Activated T-cell treated with anti-CD3 and anti-CD28 coated beads for 4 hours (primary cell): Measurements from ENCODE around the gene ZCWPW1.
"Not testable (repeated sequence)": the region's sequence is repeated elsewhere in the genome, so short reads cannot be mapped to it uniquely, and the experiment has no call there.

ENCODE experiments used
- DNase-seq: peaks from one replicate; pipeline ENCODE4 v3.0.0-alpha.2; 2020

ZCWPW1 gene

GRCh38 chr7:100455206-100455605 lies 26.7 kb upstream of the ZCWPW1 start:
- DNase-seq = no peak

DNA sequence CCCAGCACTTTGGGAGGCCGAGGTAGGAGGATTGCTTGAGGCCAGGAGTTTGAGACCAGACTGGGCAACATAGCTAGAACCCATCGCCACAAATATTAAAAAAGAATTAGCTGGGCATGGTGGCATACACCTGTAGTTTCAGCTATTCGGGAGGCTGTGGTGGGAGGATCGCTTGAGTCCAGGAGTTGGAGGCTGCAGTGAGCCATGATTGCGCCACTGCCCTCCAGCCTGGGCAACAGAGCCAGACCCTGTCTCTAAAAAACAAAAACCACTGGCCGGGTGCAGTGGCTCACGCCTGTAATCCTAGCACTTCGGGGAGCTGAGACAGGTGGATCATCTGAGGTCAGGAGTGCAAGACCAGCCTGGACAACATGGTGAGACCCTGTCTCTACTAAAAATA lies 25.4 kb upstream of the ZCWPW1 start:
- DNase-seq = not testable (repeated sequence)

GRCh38 chr7:100452513-100452912 lies 24.0 kb upstream of the ZCWPW1 start:
- DNase-seq = no peak

DNA sequence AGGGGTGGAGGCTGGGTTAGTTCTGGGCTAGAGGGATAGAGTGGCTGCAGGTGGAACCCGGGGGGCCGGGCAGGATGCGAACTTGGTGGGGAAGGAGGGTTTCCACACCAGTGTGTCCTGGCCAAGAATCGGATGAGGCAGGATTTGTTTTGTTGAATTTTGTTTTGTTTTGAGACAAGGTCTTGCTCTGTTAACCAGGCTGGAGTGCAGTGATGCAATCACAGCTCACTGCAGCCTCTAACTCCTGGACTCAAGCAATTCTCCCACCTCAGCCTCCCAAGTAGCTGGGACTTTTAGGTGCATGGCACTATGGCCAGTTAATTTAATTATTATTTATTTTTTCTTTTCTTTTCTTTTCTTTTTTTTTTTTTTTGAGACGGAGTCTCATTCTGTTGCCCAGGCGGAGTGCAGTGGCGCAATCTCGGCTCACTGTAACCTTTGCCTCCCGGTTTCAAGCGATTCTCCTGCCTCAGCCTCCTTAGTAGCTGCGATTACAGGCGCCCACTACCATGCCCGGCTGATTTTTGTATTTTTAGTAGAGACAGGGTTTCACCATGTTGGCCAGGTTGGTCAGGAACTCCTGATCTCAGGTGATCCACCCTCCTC lies 20.8 kb upstream of the ZCWPW1 start:
- DNase-seq = no peak

DNA sequence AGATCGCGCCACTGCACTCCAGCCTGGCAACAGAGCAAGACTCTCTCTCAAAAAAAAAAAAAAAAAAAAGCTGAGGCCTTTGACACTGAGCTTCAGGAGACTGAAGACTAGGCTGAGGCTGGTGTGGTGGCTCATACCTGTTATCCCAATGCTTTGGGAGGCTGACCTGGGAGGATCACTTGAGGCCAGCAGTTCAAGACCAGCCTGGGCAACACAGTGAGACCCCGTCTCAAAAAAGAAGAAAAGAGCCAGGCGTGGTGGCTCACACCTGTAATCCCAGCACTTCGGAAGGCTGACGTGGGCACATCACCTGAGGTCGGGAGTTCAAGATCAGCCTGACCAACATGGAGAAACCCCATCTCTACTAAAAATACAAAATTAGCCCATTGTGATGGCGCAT lies 18.9 kb upstream of the ZCWPW1 start:
- not testable (repeated sequence) for DNase-seq

DNA sequence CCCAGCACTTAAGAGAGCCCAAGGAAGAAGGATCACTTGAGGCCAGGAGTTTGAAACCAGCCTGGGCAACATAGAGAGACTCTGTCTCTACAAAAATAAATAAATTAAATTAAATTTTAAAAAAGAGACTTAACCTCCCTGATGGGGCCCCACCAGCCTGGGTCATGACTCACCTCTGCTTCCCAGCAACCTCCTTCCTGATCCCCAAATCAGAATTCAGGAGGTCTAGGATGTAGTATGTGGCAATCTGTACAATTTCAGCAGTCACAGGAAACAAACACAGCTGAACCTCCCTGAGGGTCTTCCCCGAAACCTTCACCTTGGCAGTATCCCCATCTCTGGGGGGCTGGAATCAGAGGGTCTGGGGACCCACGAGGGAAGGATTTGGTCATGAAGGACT lies 17.5 kb upstream of the ZCWPW1 start:
- DNase-seq = no peak

DNA sequence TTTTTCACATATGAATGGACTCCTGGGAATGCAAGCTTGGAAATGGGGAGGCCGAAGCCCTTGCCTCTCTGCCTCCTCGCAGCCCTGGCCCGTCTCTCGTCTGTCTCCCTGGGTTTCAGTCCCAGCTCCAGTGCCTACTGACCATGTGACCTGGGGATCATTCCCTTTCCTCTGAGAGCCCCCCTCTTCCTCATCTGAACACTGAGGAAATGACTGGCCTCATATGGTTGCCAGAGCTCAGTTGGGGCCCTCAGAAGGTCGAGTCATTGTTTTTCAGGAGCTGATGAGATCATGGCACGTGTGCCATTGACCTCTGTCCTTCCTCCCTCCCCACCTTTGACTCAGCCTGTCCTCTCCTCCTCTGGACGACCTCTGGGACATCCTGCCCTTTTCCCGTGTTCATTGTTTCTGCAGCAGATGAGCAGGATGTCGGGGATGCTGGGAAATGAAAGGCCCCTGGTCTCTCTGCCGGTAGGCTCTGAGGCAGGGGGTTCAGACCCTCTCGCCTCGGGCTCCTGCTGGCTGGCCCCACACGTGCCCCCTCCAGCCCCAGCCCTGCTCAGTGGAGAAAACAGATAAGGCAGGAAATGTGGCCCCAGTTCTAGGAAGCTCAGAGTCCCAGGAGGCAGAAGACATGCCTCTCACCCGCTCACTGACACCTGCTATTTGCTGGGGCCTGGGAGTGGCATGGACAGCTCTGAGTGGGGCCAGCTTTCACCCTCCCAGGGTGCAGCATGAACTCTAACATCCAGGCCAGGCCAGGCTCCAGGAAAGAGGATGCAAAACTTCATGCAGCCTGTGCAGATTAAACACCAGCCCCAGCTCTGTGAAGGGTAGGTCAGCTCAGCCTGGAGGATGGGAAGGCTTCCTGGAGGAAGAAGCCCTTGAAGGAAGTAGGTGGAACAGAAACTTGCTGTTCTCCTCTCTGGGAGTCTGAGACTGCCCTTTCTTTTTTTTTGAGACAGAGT lies 16.1 kb upstream of the ZCWPW1 start:
- DNase-seq = no peak

GRCh38 chr7:100443096-100443840 lies 14.8 kb upstream of the ZCWPW1 start:
- no peak for DNase-seq

DNA sequence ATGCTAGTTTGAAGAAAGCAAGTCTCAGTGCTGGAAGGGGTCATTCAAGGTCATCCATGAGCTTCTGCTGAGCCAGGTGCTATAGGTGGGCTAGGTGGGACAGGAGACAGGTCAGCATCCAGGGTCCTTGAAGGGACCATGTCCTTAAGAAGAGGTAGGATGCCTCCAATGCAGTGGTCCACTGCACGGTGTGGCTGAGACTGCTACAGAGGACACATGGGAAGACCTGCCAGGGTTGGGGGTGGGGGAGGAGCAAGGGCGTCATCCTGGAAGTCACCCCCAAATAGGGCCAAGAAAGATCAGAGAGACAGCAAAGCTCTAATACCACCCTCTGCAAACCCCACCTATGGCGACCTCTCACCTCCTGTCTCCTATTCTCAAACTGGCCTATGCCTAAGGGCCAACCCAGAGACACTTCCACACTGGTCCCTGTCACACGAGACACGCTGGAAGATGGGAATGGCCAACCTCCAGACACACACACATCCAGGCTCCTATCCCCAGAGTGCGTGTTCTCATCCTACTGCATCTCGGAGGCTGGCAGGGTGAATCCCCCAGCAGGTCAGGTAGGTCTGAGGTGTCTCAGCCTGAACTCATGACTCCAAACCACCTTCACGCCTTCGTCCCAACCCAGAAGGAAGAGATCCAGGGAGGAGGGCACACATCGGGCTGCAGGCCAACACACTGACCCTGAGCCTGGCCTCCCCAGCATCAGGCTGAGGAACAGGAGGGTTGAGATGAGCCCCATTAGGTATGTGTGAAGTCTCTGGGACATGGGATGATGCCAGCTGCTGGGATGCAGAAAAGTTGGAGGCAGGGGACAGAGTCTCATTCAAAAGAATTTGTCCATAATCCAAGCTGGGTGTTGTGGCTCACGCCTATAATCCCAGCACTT lies 13.4 kb upstream of the ZCWPW1 start:
- no peak for DNase-seq

GRCh38 chr7:100439244-100439643 lies 10.7 kb upstream of the ZCWPW1 start:
- not testable (repeated sequence) for DNase-seq

- DNase-seq = not testable (repeated sequence)
Measured at GRCh38 chr7:100438731-100439130, 10.2 kb upstream of the ZCWPW1 start.

- DNase-seq = no peak
Measured at GRCh38 chr7:100438172-100438571, 9.7 kb upstream of the ZCWPW1 start.

GRCh38 chr7:100437150-100438100 lies 8.9 kb upstream of the ZCWPW1 start:
- no peak for DNase-seq

DNA sequence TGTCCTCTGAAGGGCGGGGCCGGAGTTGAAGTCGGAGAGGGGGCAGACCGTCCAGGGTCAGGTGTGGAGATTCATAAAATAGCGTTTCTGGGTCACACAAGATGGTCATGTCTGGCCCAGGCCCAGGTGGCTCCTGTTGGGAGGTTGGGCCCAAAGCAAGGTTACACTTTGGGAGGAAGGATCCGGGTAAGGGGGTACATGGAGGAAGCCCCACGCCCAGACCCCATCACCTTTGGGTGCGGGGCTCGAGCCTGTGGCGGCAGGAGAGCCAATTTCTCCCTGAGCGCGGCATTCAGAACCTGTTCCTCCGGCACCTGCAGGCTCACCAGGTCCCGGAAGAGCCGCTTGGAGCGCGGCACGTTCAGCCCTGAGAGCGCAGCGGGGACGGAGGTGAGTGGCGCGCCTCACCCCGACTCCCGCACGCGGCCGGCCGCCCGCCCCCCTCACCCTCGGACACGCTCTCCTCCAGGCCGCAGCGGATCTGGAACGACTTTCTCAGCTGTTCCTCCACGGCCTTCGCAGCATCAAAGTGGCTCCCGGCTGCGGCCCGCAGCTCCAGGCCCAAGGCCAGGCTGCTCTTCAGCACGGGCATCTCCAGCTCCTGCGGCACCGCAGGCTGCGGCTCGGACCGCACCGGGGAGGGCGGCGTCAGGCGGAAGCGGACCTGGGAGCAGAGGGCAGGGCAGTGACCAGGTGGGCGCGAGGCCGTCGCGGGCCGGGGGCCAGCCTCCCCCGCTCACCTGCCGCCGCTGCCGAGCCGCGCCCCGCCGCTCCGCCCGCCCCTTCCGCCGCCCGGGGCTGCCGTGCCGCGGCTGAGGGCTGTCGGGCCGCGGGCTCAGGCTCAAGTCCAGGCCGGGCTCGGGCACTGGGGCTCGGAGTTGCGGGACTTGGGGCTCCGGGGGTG lies 7.2 kb upstream of the ZCWPW1 start:
- no peak for DNase-seq

DNA sequence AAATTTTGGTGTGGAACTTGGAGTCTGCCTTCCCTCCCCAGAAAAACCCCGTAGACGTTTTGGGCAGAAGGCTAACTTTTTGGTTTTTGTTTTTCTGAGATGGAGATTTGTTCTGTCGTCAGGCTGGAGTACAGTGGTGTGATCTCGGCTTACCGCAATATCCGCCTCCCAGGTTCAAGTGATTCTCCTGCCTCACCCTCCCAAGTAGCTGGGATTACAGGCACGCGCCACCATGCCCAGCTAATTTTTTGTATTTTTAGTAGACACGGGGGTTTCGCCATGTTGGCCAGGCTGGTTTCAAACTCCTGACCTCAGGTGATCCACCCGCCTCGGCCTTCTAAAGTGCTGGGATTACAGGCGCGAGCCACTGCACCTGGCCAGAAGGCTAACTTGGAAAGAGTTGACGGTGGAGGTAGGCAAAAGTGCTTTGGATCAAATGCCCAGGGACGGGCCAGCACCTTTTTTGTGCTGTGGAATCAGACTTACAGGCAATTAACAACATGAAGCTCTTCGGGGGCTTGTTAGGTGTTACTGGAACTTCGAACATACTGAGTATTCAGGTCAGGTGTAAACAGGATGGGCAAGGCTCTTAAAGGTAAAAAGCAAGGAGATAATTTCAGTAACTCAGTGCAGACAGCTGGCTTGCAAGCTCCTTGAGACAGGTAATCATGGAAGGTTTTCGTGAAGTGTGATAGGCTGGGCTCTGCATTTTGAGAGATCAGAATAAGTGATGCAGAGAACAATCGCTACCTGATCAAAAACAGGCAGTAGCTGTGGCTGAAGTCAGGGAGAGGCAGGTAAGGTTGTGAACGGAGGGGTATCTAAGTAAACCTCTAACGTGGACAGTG lies 6.0 kb upstream of the ZCWPW1 start:
- DNase-seq = no peak

DNA sequence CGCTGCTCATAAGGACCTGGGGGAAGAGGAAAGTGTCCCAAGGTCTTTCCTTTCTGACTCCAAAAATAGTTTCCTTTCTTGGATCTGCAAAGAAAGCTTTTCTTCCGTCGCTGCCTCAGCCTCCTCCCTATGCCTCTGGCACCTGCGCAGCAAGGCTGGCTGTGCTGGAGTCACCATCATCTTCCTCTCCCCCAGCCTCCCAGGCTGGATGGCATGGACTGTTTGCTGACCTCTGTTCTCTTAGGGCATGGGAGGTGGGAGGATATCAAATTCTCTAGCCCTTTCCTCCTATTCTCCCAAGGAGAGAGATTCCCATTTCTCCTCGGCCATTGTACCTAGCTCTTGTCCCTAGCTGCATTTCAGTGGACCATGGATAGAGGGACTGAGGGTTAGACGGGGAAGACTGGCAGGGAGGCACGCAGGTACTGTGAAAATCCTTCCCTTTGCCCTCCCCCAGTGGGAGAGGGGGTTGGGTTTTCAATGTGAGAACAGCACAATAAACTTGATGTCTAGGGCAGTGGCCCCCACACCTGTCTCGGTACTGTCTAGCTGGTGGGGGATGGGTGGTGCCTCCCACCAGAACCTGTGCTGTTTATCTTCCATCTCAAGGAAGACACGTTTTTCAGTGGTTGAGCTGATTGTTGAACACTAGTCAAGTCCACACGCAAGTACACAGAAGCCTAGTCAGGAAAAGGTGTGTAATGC lies 5.2 kb upstream of the ZCWPW1 start:
- DNase-seq = no peak

GRCh38 chr7:100433276-100433591 lies 4.7 kb upstream of the ZCWPW1 start:
- DNase-seq = no peak

DNA sequence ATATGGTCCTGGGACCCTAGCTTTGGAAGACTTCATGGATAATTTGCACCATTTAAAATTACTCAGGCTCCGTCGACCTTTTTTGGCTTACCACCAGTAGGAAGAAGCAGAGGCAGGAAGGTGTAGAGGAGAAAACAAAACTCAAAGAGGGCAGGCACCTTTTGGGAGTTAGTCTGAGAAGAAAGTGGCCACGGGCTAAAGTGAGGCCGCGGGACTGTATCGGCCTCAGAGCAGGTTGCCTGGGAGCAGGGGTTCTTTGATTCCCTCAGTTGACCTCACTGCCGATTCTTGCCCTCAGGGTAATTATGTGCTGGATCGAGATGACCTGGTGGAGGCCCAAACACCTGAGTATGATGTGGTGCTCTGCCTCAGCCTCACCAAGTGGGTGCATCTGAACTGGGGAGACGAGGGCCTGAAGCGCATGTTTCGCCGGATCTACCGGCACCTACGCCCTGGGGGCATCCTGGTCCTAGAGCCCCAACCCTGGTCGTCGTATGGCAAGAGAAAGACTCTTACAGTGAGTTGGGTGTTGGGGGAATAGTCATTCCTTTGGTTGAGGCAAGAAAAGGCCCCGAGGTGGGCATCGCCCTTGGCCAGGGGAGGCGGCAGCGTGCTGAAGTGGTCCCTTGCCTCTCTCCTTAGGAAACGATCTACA lies 4.2 kb upstream of the ZCWPW1 start:
- no peak for DNase-seq
